KMS-11 (cell line): Measurements from ENCODE around the gene SMTNL2.

Experiments
- H2AFZ ChIP-seq: fragments of 200-600 bp; sonication (generic); 2 replicates; pipeline ENCODE4 v1.6.1; 2016; ENCODE audit warnings: antibody characterized with exemption, mixed run types, low read depth
- H3K27ac ChIP-seq: fragments of 200-600 bp; sonication (generic); 2 replicates; pipeline ENCODE4 v1.6.1; 2016; ENCODE audit warnings: mild to moderate bottlenecking, mixed run types
- H3K27me3 ChIP-seq: fragments of 200-600 bp; sonication (generic); 2 replicates; pipeline ENCODE4 v1.6.1; 2017; ENCODE audit warnings: mild to moderate bottlenecking, low read depth, mixed run types, moderate library complexity; ENCODE audit not compliant: insufficient read depth
- H3K36me3 ChIP-seq: fragments of 200-600 bp; sonication (generic); 2 replicates; pipeline ENCODE4 v1.6.1; 2017; ENCODE audit warnings: mild to moderate bottlenecking, mixed run types; ENCODE audit not compliant: insufficient read depth
- H3K4me1 ChIP-seq: fragments of 200-600 bp; sonication (generic); 2 replicates; pipeline ENCODE4 v1.6.1; 2016; ENCODE audit warnings: mild to moderate bottlenecking, low read depth, mixed run types; ENCODE audit not compliant: poor library complexity, severe bottlenecking
- H3K4me2 ChIP-seq: fragments of 200-600 bp; sonication (generic); 2 replicates; pipeline ENCODE4 v1.7.0; 2016; ENCODE audit warnings: mild to moderate bottlenecking, mixed run types
- H3K4me3 ChIP-seq: fragments of 200-600 bp; sonication (generic); IDR thresholded peaks from 2 replicates; pipeline ENCODE4 v1.6.1; 2017; ENCODE audit warnings: low read depth, low read length, mixed read lengths; ENCODE audit not compliant: insufficient read depth
- H3K79me2 ChIP-seq: fragments of 200-600 bp; sonication (generic); 2 replicates; pipeline ENCODE4 v1.6.1; 2016; ENCODE audit warnings: low read depth, mixed run types; ENCODE audit not compliant: insufficient read depth
- H3K9ac ChIP-seq: fragments of 200-600 bp; sonication (generic); 2 replicates; pipeline ENCODE4 v1.6.1; 2016; ENCODE audit warnings: mild to moderate bottlenecking, mixed run types
- H4K20me1 ChIP-seq: fragments of 200-600 bp; sonication (generic); 2 replicates; pipeline ENCODE4 v1.6.1; 2016; ENCODE audit warnings: mild to moderate bottlenecking, mixed run types; ENCODE audit not compliant: insufficient read depth
- CTCF ChIP-seq: fragments of 200-600 bp; sonication (generic); conservative IDR thresholded peaks from 2 replicates; pipeline ENCODE4 v1.6.1; 2017; ENCODE audit warnings: low read depth, mild to moderate bottlenecking, antibody characterized with exemption, low read length, moderate library complexity, mixed read lengths

SMTNL2 gene

GRCh38 chr17:4579678-4580077, 4.7 kb upstream of the SMTNL2 start:
- Histone ChIP-seq H3K4me1 (no peaks in the 10 kb centered on the region), H3K9ac (no peak overlapping the region), H3K27me3 (peaks cover 13% of the 10 kb centered on the region), H2AFZ (no peak overlapping the region), H3K4me2 (no peak overlapping the region), H3K4me3 (no peak overlapping the region), H4K20me1 (no peaks in the 10 kb centered on the region), H3K79me2 (no peaks in the 10 kb centered on the region), H3K27ac (no peak overlapping the region), H3K36me3 (no peaks in the 10 kb centered on the region)
- TF ChIP-seq CTCF: no peak

GRCh38 chr17:4580291-4580690, 4.0 kb upstream of the SMTNL2 start:
- peaks cover 13% of the 10 kb centered on the region for H3K27me3 ChIP-seq
- H3K27ac ChIP-seq: no peak overlapping the region
- H3K9ac ChIP-seq: no peak overlapping the region
- H3K36me3 ChIP-seq: no peaks in the 10 kb centered on the region
- no peak overlapping the region for H2AFZ ChIP-seq
- no peaks in the 10 kb centered on the region for H3K79me2 ChIP-seq
- no peak overlapping the region for H3K4me3 ChIP-seq
- no peak overlapping the region for H3K4me2 ChIP-seq
- H3K4me1 ChIP-seq: no peaks in the 10 kb centered on the region
- H4K20me1 ChIP-seq: no peaks in the 10 kb centered on the region
- TF ChIP-seq CTCF: no peak

GRCh38 chr17:4582101-4582501, 2.2 kb upstream of the SMTNL2 start:
- no peaks in the 10 kb centered on the region for H3K4me1 ChIP-seq
- H3K79me2 ChIP-seq: no peaks in the 10 kb centered on the region
- no peak overlapping the region for H3K4me3 ChIP-seq
- H3K9ac ChIP-seq: no peak overlapping the region
- H3K27ac ChIP-seq: no peak overlapping the region
- no peak overlapping the region for H3K4me2 ChIP-seq
- no peak for TF ChIP-seq CTCF
- H2AFZ ChIP-seq: no peak overlapping the region
- H4K20me1 ChIP-seq: no peaks in the 10 kb centered on the region
- H3K27me3 ChIP-seq: peaks cover 20% of the 10 kb centered on the region
- no peaks in the 10 kb centered on the region for H3K36me3 ChIP-seq

- no peak overlapping the region for H3K4me3 ChIP-seq
- no peak overlapping the region for H2AFZ ChIP-seq
- no peak for TF ChIP-seq CTCF
- H3K36me3 ChIP-seq: no peaks in the 10 kb centered on the region
- H3K27ac ChIP-seq: no peak overlapping the region
- H3K4me1 ChIP-seq: no peaks in the 10 kb centered on the region
- H3K4me2 ChIP-seq: no peak overlapping the region
- H4K20me1 ChIP-seq: no peaks in the 10 kb centered on the region
- H3K79me2 ChIP-seq: no peaks in the 10 kb centered on the region
- no peak overlapping the region for H3K9ac ChIP-seq
- peaks cover 25% of the 10 kb centered on the region for H3K27me3 ChIP-seq
Observed at GRCh38 chr17:4582691-4583090, 1.6 kb upstream of the SMTNL2 start.
